HEK293 (cell line): ENCODE measurements around the gene KCNK1.

Experiments
- CTCF ChIA-PET: fragments of 350-600 bp; formaldehyde crosslinking; extraction: SDS; loops from one replicate; lab custom pipeline; 2021; ENCODE audit warnings: antibody characterized with exemption; lab: Yijun Ruan, JAX
- POLR2A ChIA-PET: fragments of 300-600 bp; formaldehyde crosslinking; extraction: SDS; loops from one replicate; lab custom pipeline; 2020; ENCODE audit warnings: antibody characterized with exemption, inconsistent platforms; lab: Yijun Ruan, JAX
- H3K27ac ChIP-seq: fragments of 200-500 bp; sonication (Bioruptor generic); 2 replicates; pipeline ENCODE4 v1.5.1; 2014; ENCODE audit warnings: low read depth, low read length, control low read depth, inconsistent platforms; ENCODE audit errors: extremely low read depth
- H3K36me3 ChIP-seq, 2 experiments: fragments of 200-500 bp in 1 of 2; sonication (Bioruptor generic) in 1 of 2; 1 replicate in 1 of 2; 2 replicates in 1 of 2; pipeline ENCODE4 v1.5.1; 2014 to 2017; ENCODE audit warnings: inconsistent platforms in 2 of 2, low read length in 2 of 2; ENCODE audit not compliant: control insufficient read depth in 2 of 2, insufficient read depth in 1 of 2
- H3K4me1 ChIP-seq: fragments of 200-500 bp; sonication (Bioruptor generic); 2 replicates; pipeline ENCODE4 v1.5.1; 2014; ENCODE audit warnings: mild to moderate bottlenecking, low read length, inconsistent platforms; ENCODE audit not compliant: control insufficient read depth, insufficient read depth
- H3K4me3 ChIP-seq: 2 replicates; pipeline ENCODE4 v1.5.1; 2011; ENCODE audit warnings: low read depth, mild to moderate bottlenecking, control low read depth, low read length, moderate library complexity
- H3K9me3 ChIP-seq: fragments of 200-500 bp; sonication (Bioruptor generic); 2 replicates; pipeline ENCODE4 v1.5.1; 2014; ENCODE audit warnings: low read depth, low read length, inconsistent platforms; ENCODE audit not compliant: control insufficient read depth, insufficient read depth
- ATF2 ChIP-seq: fragments of 450-650 bp; formaldehyde crosslinking; IDR thresholded peaks from 2 replicates; pipeline ENCODE4 v1.5.1; 2016; ENCODE audit warnings: missing biosample characterization, missing genetic modification characterization, low read depth
- BCL6B ChIP-seq: fragments of 450-650 bp; formaldehyde crosslinking; IDR thresholded peaks from 2 replicates; pipeline ENCODE4 v1.5.1; 2017; ENCODE audit warnings: missing biosample characterization, missing genetic modification characterization
- FEZF1 ChIP-seq: fragments of 450-650 bp; formaldehyde crosslinking; IDR thresholded peaks from 2 replicates; pipeline ENCODE4 v1.5.1; 2016; ENCODE audit warnings: missing biosample characterization, missing genetic modification characterization
- KLF7 ChIP-seq: fragments of 450-650 bp; formaldehyde crosslinking; IDR thresholded peaks from 2 replicates; pipeline ENCODE4 v1.5.1; 2016; ENCODE audit warnings: missing biosample characterization, missing genetic modification characterization, borderline replicate concordance
- OSR2 ChIP-seq: fragments of 450-650 bp; formaldehyde crosslinking; IDR thresholded peaks from 2 replicates; pipeline ENCODE4 v1.5.1; 2016; ENCODE audit warnings: missing biosample characterization, missing genetic modification characterization
- PBX3 ChIP-seq: sonication (generic); formaldehyde crosslinking; IDR thresholded peaks from 2 replicates; pipeline ENCODE4 v1.8.1; 2022; ENCODE audit warnings: mild to moderate bottlenecking, moderate library complexity, missing genetic modification reagents
- PRDM6 ChIP-seq: fragments of 450-650 bp; formaldehyde crosslinking; IDR thresholded peaks from 2 replicates; pipeline ENCODE4 v1.5.1; 2017; ENCODE audit warnings: missing biosample characterization, missing genetic modification characterization
- ZBTB7A ChIP-seq: fragments of 450-650 bp; formaldehyde crosslinking; IDR thresholded peaks from 2 replicates; pipeline ENCODE4 v1.5.1; 2016; ENCODE audit warnings: low read depth, missing biosample characterization, missing genetic modification characterization
- ZFP41 ChIP-seq: fragments of 450-650 bp; formaldehyde crosslinking; IDR thresholded peaks from 2 replicates; pipeline ENCODE4 v1.5.1; 2016; ENCODE audit warnings: missing biosample characterization, missing genetic modification characterization, borderline replicate concordance
- ZNF155 ChIP-seq: fragments of 450-650 bp; formaldehyde crosslinking; IDR thresholded peaks from 2 replicates; pipeline ENCODE4 v1.5.1; 2016; ENCODE audit warnings: missing biosample characterization, missing genetic modification characterization
- ZNF362 ChIP-seq: fragments of 450-650 bp; formaldehyde crosslinking; IDR thresholded peaks from 2 replicates; pipeline ENCODE4 v1.5.1; 2016; ENCODE audit warnings: missing biosample characterization, missing genetic modification characterization
- ZNF404 ChIP-seq: fragments of 450-650 bp; formaldehyde crosslinking; IDR thresholded peaks from 2 replicates; pipeline ENCODE4 v1.5.1; 2017; ENCODE audit warnings: missing biosample characterization, missing genetic modification characterization
- ZNF501 ChIP-seq: fragments of 450-650 bp; formaldehyde crosslinking; IDR thresholded peaks from 2 replicates; pipeline ENCODE4 v1.5.1; 2016; ENCODE audit warnings: missing biosample characterization, missing genetic modification characterization
- ZNF513 ChIP-seq: fragments of 450-650 bp; IDR thresholded peaks from 2 replicates; pipeline ENCODE4 v1.5.1; 2018; ENCODE audit warnings: missing biosample characterization, missing genetic modification characterization
- ZNF514 ChIP-seq: fragments of 450-650 bp; formaldehyde crosslinking; IDR thresholded peaks from 2 replicates; pipeline ENCODE4 v1.5.1; 2016; ENCODE audit warnings: missing biosample characterization, missing genetic modification characterization
- ZNF571 ChIP-seq: fragments of 450-650 bp; formaldehyde crosslinking; IDR thresholded peaks from 2 replicates; pipeline ENCODE4 v1.5.0; 2017; ENCODE audit warnings: missing biosample characterization, missing genetic modification characterization

The KCNK1 gene

GRCh38 chr1:233704170-233704897 is 90.4 kb downstream of the KCNK1 start (continued):
- TF ChIP-seq KLF7 (tag by site-specific recombination): no peak
- no peak for TF ChIP-seq BCL6B (tag by site-specific recombination)
- no peak for TF ChIP-seq OSR2 (tag by site-specific recombination)
- TF ChIP-seq ZNF404 (tag by site-specific recombination): no peak
- TF ChIP-seq ZNF155 (tag by site-specific recombination): no peak
- no peak for TF ChIP-seq ZBTB7A
- no peak for TF ChIP-seq ZFP41 (tag by site-specific recombination)
- no peak for TF ChIP-seq ZNF514 (tag by site-specific recombination)
- TF ChIP-seq ZNF571: no peak
- TF ChIP-seq ATF2 (tag by site-specific recombination): no peak
- TF ChIP-seq FEZF1 (tag by site-specific recombination): no peak
- 0 out of 2 replicates have a peak, but pooled peaks have one; percentile 24 for TF ChIP-seq ZNF501
- 0 out of 2 replicates have a peak, but pooled peaks have one; percentile 9 for TF ChIP-seq ZNF513 (tag by site-specific recombination)

- Histone ChIP-seq H3K4me3 (no peak overlapping the region), H3K36me3 (no peaks in the 10 kb centered on the region), H3K4me1 (peaks cover 26% of the 10 kb centered on the region), H3K9me3 (no peaks in the 10 kb centered on the region), H3K27ac (no peak overlapping the region)
- TF ChIP-seq PBX3 (no peak), PRDM6 (peak; percentile 33; the same call in 1 of the 2 replicates), ZNF513 (tag by site-specific recombination) (0 out of 2 replicates have a peak, but pooled peaks have one; percentile 3), ZNF362 (tag by site-specific recombination) (no peak)
- CTCF ChIA-PET: interaction anchor here (0.6 to 0.7 kb wide), 4 partner anchors 72 to 951 kb away, joined by 3 to 5 read pairs (median 4); no protein-coding TSS in a partner anchor
- POLR2A ChIA-PET: no interaction called here
Measured at GRCh38 chr1:233704898-233705723, 91.2 kb downstream of the KCNK1 start.
